Measurements from ENCODE around the gene MAP3K14.

DNA sequence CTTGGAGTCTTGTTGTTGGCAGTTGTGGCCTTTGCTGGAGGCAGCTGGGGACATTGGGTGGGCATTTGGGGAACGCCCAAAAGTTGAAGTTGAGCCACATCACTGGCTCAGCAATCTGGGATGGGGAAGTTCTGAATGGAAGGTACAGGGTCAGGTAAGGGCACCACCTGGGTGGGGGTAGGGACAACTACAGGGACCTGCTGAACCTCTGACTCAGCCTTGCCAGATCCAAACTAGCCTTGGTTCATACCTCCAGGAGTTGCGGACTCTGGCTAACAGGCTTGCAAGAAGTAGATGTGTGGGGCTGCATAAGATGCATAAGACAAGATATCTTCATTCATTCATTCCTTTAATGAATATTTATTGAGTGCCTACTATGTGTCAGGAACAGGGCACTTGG is 79.1 kb downstream of the MAP3K14 start:
- TF ChIP-seq, protein P1, sequence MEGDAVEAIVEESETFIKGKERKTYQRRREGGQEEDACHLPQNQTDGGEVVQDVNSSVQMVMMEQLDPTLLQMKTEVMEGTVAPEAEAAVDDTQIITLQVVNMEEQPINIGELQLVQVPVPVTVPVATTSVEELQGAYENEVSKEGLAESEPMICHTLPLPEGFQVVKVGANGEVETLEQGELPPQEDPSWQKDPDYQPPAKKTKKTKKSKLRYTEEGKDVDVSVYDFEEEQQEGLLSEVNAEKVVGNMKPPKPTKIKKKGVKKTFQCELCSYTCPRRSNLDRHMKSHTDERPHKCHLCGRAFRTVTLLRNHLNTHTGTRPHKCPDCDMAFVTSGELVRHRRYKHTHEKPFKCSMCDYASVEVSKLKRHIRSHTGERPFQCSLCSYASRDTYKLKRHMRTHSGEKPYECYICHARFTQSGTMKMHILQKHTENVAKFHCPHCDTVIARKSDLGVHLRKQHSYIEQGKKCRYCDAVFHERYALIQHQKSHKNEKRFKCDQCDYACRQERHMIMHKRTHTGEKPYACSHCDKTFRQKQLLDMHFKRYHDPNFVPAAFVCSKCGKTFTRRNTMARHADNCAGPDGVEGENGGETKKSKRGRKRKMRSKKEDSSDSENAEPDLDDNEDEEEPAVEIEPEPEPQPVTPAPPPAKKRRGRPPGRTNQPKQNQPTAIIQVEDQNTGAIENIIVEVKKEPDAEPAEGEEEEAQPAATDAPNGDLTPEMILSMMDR (IDR thresholded peaks at IDR 0.05; ENCODE audit: low read depth, low read length, missing input control) = no peak
- TF ChIP-seq TAF1 (conservative IDR thresholded peaks at IDR 0.05) = no peak
- TF ChIP-seq, protein P2, sequence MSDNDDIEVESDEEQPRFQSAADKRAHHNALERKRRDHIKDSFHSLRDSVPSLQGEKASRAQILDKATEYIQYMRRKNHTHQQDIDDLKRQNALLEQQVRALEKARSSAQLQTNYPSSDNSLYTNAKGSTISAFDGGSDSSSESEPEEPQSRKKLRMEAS (IDR thresholded peaks at IDR 0.05) = no peak
- no peak for TF ChIP-seq SP1 (IDR thresholded peaks at IDR 0.05)
- TF ChIP-seq EGR1 (IDR thresholded peaks at IDR 0.05; ENCODE audit: low read depth in 2 of 2) = no peak
- no peak for TF ChIP-seq RXRA (IDR thresholded peaks at IDR 0.05)
- no peak for TF ChIP-seq RAD21 (IDR thresholded peaks at IDR 0.05)
- TF ChIP-seq GABPA (IDR thresholded peaks at IDR 0.05 in 1 of 2, conservative IDR thresholded peaks at IDR 0.05 in 1 of 2) = no peak
- TF ChIP-seq JUND (IDR thresholded peaks at IDR 0.05) = no peak

Measured in liver (tissue), 3 donors.